HepG2 (cell line): Measurements from ENCODE around the gene MED19. TPM values are rescaled to one million over a fixed set of nuclear protein-coding genes. Genes with fewer than 3 reads are reported as not detected.
A peak's percentile ranks its signal among the peaks of the same experiment; 100 is the strongest.

Experiments
- NR2F6 ChIP-seq, 2 experiments: IDR thresholded peaks; 2 replicates each; pipeline ENCODE4 v1.6.1; 2016; ENCODE audit warnings: antibody characterized with exemption in 1 of 2, mild to moderate bottlenecking in 1 of 2
- SRSF1 ChIP-seq: fragments of 200-400 bp; formaldehyde crosslinking; optimal IDR thresholded peaks from 2 replicates; pipeline ENCODE3; 2017; ENCODE audit warnings: mild to moderate bottlenecking, low read depth, low read length, moderate library complexity
- TCF7L2 ChIP-seq: IDR thresholded peaks from 2 replicates; pipeline ENCODE4 v1.6.1; 2011; ENCODE audit warnings: mild to moderate bottlenecking, low read depth, low read length, moderate library complexity
- ZNF12 ChIP-seq: sonication (generic); formaldehyde crosslinking; IDR thresholded peaks from 2 replicates; pipeline ENCODE4 v1.5.0; 2020; ENCODE audit warnings: missing genetic modification reagents
- ZNF205 ChIP-seq: IDR thresholded peaks from 2 replicates; pipeline ENCODE4 v1.6.1; 2018; ENCODE audit warnings: missing biosample characterization, missing genetic modification reagents
- ZNF274 ChIP-seq: sonication (generic); formaldehyde crosslinking; IDR thresholded peaks from 2 replicates; pipeline ENCODE4 v1.5.1; 2020; ENCODE audit warnings: mild to moderate bottlenecking, missing genetic modification reagents
- ZNF703 ChIP-seq: sonication (generic); formaldehyde crosslinking; IDR thresholded peaks from 2 replicates; pipeline ENCODE4 v1.5.1; 2020; ENCODE audit warnings: missing genetic modification reagents, mild to moderate bottlenecking, moderate library complexity, borderline replicate concordance
- ZNF781 ChIP-seq: sonication (generic); formaldehyde crosslinking; IDR thresholded peaks from 2 replicates; pipeline ENCODE4 v1.5.1; 2020; ENCODE audit warnings: borderline replicate concordance, mild to moderate bottlenecking, missing genetic modification reagents; ENCODE audit errors: not compliant biosample characterization
- ZNF816 ChIP-seq: sonication (generic); formaldehyde crosslinking; IDR thresholded peaks from 2 replicates; pipeline ENCODE4 v1.8.0; 2022; ENCODE audit warnings: missing genetic modification reagents, mild to moderate bottlenecking, borderline replicate concordance
- polyA plus RNA-seq, 8 experiments: library from polyadenylated mRNA; depleted of rRNA in 3 of 8; stranded (reverse) in 7 of 8; unstranded in 1 of 8; fragments of >200 nt; fragmentation: Illumina TruSeq in 4 of 8; extraction: Trizol in 4 of 8; gene quantifications; 2 replicates each; pipeline versions ENCODE4 v1.2.1 to v1.2.3, GENCODE V29; 2011 to 2016; ENCODE audit warnings: low read depth in 4 of 8, missing spikeins in 1 of 8, mixed read lengths in 1 of 8; ENCODE audit not compliant: insufficient read depth in 1 of 8
- total RNA-seq, 5 experiments: library from RNA; depleted of rRNA; stranded (reverse); fragments of >200 nt; fragmentation: Illumina TruSeq; extraction: Trizol; gene quantifications; 2 replicates each; pipeline ENCODE4 v1.2.3, GENCODE V29; 2016; ENCODE audit warnings: low read depth in 1 of 5
- TF ChIP-seq, protein P1 (sequence below): sonication (generic); formaldehyde crosslinking; IDR thresholded peaks from 2 replicates; pipeline ENCODE4 v1.4.0; 2020; ENCODE audit warnings: mild to moderate bottlenecking, missing genetic modification reagents
- TF ChIP-seq, protein P2 (sequence below): sonication (generic); formaldehyde crosslinking; IDR thresholded peaks from 2 replicates; pipeline ENCODE4 v1.4.0; 2020; ENCODE audit warnings: mild to moderate bottlenecking, missing genetic modification reagents
- TF ChIP-seq, protein P3 (sequence below): sonication (generic); formaldehyde crosslinking; IDR thresholded peaks from 2 replicates; pipeline ENCODE4 v1.4.0; 2020; ENCODE audit warnings: mild to moderate bottlenecking, low read depth, missing genetic modification reagents
- TF ChIP-seq, protein P4 (sequence below): sonication (generic); formaldehyde crosslinking; IDR thresholded peaks from 2 replicates; pipeline ENCODE4 v1.4.0; 2020; ENCODE audit warnings: missing genetic modification reagents

MED19 gene
- total and polyA plus RNA-seq, 2 of the 13 experiments (the other 11 are each of a cell fraction or from before 2014, with no cell fraction given), result 12.9 to 13.8 TPM

DNA sequence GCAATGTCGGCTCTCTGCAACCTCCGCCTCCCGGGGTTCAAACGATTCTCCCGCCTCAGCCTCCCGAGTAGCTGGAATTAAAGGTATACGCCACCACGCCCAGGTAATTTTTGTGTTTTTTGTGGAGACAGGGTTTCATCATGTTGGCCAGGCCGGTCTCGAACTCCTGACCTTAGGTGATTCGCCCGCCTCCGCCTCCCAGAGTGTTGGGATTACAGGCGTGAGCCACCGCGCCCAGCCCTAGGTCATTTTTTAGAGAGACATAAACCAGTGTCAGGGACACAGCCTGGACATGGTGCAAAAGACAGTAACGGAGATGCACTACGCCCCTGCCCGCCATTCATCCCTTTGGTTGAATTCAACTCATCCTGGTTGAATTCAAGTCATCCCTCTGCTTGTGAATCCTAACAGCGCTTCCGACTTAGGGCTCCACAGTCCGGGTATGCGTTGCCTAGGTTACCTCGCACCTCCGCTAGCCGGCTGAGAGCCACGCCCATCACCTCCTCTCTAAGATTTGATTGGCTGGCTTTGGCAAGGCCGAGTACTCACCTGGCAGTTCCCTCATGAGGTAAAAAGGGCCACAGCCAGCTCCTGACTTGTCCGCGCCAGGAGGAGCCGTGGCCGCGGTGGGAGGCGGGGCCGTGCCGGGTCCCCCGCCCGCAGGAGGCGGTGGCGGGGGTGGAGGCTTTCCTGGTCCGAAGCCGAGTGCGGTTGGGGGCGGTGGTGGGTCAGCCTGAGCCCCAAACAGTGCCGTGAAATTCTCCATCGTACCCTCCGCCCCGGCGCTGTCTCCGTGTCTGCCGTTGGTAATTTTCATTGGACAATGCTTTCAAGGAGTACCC, at the start of gene MED19 (continued):
- TF ChIP-seq, protein P1, sequence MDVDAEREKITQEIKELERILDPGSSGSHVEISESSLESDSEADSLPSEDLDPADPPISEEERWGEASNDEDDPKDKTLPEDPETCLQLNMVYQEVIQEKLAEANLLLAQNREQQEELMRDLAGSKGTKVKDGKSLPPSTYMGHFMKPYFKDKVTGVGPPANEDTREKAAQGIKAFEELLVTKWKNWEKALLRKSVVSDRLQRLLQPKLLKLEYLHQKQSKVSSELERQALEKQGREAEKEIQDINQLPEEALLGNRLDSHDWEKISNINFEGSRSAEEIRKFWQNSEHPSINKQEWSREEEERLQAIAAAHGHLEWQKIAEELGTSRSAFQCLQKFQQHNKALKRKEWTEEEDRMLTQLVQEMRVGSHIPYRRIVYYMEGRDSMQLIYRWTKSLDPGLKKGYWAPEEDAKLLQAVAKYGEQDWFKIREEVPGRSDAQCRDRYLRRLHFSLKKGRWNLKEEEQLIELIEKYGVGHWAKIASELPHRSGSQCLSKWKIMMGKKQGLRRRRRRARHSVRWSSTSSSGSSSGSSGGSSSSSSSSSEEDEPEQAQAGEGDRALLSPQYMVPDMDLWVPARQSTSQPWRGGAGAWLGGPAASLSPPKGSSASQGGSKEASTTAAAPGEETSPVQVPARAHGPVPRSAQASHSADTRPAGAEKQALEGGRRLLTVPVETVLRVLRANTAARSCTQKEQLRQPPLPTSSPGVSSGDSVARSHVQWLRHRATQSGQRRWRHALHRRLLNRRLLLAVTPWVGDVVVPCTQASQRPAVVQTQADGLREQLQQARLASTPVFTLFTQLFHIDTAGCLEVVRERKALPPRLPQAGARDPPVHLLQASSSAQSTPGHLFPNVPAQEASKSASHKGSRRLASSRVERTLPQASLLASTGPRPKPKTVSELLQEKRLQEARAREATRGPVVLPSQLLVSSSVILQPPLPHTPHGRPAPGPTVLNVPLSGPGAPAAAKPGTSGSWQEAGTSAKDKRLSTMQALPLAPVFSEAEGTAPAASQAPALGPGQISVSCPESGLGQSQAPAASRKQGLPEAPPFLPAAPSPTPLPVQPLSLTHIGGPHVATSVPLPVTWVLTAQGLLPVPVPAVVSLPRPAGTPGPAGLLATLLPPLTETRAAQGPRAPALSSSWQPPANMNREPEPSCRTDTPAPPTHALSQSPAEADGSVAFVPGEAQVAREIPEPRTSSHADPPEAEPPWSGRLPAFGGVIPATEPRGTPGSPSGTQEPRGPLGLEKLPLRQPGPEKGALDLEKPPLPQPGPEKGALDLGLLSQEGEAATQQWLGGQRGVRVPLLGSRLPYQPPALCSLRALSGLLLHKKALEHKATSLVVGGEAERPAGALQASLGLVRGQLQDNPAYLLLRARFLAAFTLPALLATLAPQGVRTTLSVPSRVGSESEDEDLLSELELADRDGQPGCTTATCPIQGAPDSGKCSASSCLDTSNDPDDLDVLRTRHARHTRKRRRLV (CRISPR knock-in tag), result 0 out of 2 replicates have a peak, but pooled peaks have one; percentile 30
- TF ChIP-seq ZNF12 (CRISPR knock-in tag), result no peak
- peak; percentile 17 for TF ChIP-seq SRSF1
- peak; percentile 19; the same call in 1 of the 2 replicates for TF ChIP-seq ZNF205 (CRISPR knock-in tag)
- TF ChIP-seq ZNF781 (CRISPR knock-in tag), result no peak
- TF ChIP-seq, protein P2, sequence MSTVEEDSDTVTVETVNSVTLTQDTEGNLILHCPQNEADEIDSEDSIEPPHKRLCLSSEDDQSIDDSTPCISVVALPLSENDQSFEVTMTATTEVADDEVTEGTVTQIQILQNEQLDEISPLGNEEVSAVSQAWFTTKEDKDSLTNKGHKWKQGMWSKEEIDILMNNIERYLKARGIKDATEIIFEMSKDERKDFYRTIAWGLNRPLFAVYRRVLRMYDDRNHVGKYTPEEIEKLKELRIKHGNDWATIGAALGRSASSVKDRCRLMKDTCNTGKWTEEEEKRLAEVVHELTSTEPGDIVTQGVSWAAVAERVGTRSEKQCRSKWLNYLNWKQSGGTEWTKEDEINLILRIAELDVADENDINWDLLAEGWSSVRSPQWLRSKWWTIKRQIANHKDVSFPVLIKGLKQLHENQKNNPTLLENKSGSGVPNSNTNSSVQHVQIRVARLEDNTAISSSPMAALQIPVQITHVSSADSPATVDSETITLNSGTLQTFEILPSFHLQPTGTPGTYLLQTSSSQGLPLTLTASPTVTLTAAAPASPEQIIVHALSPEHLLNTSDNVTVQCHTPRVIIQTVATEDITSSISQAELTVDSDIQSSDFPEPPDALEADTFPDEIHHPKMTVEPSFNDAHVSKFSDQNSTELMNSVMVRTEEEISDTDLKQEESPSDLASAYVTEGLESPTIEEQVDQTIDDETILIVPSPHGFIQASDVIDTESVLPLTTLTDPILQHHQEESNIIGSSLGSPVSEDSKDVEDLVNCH (CRISPR knock-in tag), result no peak
- TF ChIP-seq TCF7L2, result no peak
- no peak for TF ChIP-seq ZNF703 (CRISPR knock-in tag)
- no peak for TF ChIP-seq ZNF274 (CRISPR knock-in tag)
- TF ChIP-seq, protein P3, sequence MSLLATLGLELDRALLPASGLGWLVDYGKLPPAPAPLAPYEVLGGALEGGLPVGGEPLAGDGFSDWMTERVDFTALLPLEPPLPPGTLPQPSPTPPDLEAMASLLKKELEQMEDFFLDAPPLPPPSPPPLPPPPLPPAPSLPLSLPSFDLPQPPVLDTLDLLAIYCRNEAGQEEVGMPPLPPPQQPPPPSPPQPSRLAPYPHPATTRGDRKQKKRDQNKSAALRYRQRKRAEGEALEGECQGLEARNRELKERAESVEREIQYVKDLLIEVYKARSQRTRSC (CRISPR knock-in tag), result no peak
- TF ChIP-seq, protein P4, sequence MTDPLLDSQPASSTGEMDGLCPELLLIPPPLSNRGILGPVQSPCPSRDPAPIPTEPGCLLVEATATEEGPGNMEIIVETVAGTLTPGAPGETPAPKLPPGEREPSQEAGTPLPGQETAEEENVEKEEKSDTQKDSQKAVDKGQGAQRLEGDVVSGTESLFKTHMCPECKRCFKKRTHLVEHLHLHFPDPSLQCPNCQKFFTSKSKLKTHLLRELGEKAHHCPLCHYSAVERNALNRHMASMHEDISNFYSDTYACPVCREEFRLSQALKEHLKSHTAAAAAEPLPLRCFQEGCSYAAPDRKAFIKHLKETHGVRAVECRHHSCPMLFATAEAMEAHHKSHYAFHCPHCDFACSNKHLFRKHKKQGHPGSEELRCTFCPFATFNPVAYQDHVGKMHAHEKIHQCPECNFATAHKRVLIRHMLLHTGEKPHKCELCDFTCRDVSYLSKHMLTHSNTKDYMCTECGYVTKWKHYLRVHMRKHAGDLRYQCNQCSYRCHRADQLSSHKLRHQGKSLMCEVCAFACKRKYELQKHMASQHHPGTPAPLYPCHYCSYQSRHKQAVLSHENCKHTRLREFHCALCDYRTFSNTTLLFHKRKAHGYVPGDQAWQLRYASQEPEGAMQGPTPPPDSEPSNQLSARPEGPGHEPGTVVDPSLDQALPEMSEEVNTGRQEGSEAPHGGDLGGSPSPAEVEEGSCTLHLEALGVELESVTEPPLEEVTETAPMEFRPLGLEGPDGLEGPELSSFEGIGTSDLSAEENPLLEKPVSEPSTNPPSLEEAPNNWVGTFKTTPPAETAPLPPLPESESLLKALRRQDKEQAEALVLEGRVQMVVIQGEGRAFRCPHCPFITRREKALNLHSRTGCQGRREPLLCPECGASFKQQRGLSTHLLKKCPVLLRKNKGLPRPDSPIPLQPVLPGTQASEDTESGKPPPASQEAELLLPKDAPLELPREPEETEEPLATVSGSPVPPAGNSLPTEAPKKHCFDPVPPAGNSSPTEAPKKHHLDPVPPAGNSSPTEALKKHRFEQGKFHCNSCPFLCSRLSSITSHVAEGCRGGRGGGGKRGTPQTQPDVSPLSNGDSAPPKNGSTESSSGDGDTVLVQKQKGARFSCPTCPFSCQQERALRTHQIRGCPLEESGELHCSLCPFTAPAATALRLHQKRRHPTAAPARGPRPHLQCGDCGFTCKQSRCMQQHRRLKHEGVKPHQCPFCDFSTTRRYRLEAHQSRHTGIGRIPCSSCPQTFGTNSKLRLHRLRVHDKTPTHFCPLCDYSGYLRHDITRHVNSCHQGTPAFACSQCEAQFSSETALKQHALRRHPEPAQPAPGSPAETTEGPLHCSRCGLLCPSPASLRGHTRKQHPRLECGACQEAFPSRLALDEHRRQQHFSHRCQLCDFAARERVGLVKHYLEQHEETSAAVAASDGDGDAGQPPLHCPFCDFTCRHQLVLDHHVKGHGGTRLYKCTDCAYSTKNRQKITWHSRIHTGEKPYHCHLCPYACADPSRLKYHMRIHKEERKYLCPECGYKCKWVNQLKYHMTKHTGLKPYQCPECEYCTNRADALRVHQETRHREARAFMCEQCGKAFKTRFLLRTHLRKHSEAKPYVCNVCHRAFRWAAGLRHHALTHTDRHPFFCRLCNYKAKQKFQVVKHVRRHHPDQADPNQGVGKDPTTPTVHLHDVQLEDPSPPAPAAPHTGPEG (CRISPR knock-in tag), result no peak
- no peak for TF ChIP-seq NR2F6 (IDR thresholded peaks at IDR 0.05)
- no peak for TF ChIP-seq NR2F6 (CRISPR knock-in tag; IDR thresholded peaks at IDR 0.05)
- 0 out of 2 replicates have a peak, but pooled peaks have one; percentile 25 for TF ChIP-seq ZNF816 (CRISPR knock-in tag)
